ENCODE measurements around the gene MOG.

Gene MOG

DNA sequence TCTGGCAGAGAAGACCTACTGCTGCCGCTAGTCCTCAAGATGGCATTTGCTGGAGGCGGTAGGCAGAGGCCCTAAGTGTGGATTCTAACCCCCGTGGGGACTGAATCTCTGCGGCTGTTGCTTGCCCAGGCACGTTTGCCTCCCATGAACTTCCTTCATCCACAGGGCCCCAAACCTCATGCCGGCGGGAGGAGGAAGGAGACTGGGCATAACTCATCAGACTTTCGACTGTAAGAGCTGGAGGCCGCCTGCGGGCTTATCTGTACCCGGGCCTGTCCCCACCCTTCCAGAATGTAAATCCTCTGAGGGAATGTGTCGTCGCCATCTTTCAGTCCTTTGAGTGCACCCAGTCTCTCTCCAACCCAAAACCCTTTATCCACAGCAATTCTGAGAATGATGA, 23.1 kb downstream of the MOG start:
- Mint-ChIP-seq H3K27me3 (peaks cover 7% of the 10 kb centered on the region), H3K36me3 (ENCODE audit: low read depth) (no peaks in the 10 kb centered on the region), H3K4me3 (no peak overlapping the region), H3K4me1 (ENCODE audit: low read depth) (peaks cover 8% of the 10 kb centered on the region), H3K9me3 (no peaks in the 10 kb centered on the region), H3K27ac (no peak overlapping the region)

DNA sequence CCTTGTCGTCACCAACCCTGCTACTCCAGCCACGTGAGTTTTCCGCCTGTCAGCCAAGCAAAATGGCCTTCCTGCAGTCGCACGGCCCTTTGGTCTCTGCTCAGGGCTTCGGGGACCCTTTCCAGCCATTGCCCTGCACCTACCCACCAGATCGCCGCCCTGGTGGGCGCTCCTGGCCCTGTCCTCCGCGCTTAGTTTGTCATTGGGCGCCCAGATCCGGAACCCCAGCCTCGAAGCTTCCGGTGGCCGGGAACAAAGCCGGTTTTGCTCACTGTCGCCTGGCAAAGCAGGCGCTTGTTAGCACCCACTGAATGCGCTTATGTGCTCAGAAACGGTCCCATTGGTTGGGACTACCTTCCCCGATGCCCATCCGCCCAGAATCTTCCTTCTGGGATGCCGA, 23.5 kb downstream of the MOG start:
- Mint-ChIP-seq H3K4me1 (ENCODE audit: low read depth) (peaks cover 8% of the 10 kb centered on the region), H3K9me3 (no peaks in the 10 kb centered on the region), H3K27ac (no peak overlapping the region), H3K27me3 (peaks cover 7% of the 10 kb centered on the region), H3K4me3 (no peak overlapping the region), H3K36me3 (ENCODE audit: low read depth) (no peaks in the 10 kb centered on the region)

DNA sequence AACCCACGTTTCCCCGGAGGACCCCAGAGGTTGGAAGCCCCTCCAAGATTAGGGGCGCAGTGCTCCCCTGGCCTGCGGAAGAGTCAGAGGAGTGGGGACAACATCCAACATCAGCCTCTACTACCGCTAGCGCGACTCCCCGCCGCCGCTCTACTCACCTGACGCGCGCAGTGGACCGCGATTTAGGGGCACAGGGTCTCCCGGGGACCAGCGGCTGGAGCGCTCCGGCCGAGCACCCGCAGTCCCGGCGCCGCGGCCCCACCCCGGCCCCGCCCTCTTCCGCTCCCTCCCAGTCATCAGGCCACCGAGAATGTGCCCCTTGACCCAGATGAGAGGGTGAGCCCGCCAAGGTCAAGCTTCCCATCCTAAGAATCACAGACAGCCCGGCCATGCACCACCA, 24.0 kb downstream of the MOG start, which contains the start of gene ZFP57:
TSS of gene ZFP57 (minus strand) at position 249 of the 400 bp plus-strand sequence. CDS start 4,149 bp downstream, outside the sequence.
- peaks cover 7% of the 10 kb centered on the region for H3K27me3 Mint-ChIP-seq
- no peak within 1 kb of the TSS for H3K4me3 Mint-ChIP-seq
- no peaks in the 10 kb centered on the region for H3K36me3 Mint-ChIP-seq (ENCODE audit: low read depth)
- H3K9me3 Mint-ChIP-seq = no peaks in the 10 kb centered on the region
- H3K27ac Mint-ChIP-seq = no peak within 1 kb of the TSS
- H3K4me1 Mint-ChIP-seq (ENCODE audit: low read depth) = peaks cover 8% of the 10 kb centered on the region

DNA sequence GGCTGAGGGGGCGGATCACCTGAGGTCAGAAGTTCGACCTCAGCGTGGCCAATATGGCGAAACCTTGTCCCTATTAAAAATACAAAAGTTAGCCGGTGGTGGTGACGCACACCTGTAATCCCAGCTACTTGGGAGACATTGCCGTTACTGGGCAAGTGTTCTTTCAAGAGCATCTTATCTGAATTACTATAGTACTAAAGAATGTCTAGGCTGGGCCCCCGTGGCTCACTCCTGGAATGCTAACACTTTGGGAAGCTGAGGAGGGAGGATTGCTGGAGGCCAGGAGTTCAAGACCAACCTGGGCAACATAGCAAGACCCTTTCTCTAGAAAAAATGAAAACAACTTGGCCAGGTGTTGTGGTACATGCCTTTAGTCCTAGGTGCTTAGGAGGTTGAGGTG, 24.9 kb downstream of the MOG start:
- peaks cover 7% of the 10 kb centered on the region for H3K27me3 Mint-ChIP-seq
- peaks cover 4% of the 10 kb centered on the region for H3K4me1 Mint-ChIP-seq (ENCODE audit: low read depth)
- no peaks in the 10 kb centered on the region for H3K9me3 Mint-ChIP-seq
- no peak overlapping the region for H3K4me3 Mint-ChIP-seq
- H3K36me3 Mint-ChIP-seq (ENCODE audit: low read depth) = no peaks in the 10 kb centered on the region
- no peak overlapping the region for H3K27ac Mint-ChIP-seq

DNA sequence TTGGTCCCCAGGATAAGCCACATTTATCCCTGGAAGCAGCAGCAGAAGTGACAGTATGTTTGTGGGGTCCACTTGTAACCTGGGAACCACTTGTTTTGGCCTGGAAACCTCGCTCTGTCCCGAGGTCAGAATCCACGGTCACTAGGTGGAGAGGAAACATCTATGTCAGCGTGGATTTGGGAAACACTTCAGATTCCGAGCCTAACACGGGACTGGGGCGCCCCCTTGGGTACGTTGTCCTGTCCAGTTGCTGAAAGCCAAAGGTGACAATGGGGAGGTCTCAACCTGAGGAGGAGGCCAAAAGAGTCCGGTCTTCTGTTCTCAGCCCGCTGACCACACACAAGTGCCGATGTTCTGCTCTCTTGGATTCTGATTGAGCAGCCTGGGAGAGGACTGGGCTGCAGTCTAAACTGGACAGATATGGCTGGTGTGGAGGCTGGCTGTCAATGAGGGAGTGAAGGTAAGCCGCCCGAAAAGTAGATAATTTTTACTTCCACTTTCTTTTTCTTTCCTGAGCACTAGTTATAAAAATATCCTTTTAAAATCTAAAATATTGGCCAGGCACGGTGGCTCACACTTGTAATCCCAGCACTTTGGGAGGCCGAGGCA, 28.9 kb downstream of the MOG start:
- H3K36me3 Mint-ChIP-seq (ENCODE audit: low read depth) = no peaks in the 10 kb centered on the region
- H3K9me3 Mint-ChIP-seq = no peaks in the 10 kb centered on the region
- H3K27me3 Mint-ChIP-seq = peaks cover 5% of the 10 kb centered on the region
- no peak overlapping the region for H3K27ac Mint-ChIP-seq
- no peaks in the 10 kb centered on the region for H3K4me1 Mint-ChIP-seq (ENCODE audit: low read depth)
- no peak overlapping the region for H3K4me3 Mint-ChIP-seq

DNA sequence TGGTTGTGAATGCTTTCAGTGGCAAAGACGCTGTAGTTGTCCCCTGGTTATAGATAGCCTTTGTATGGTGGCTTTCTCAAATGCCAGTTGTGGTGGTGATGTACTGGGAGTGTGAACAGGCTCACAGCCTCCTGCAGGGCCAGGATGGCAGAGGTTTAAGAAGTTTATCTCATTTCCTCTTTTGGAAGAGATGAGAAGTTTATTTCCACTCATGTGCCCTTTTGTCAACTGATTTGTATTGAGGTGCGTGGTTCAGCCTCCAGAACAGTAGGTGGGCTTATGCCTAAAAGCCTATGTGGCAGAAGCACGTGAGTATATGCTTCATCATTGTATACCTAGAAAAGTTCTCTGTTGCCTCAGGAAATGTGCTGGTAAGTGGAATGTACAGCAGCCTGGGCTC, 37.7 kb downstream of the MOG start:
- Mint-ChIP-seq H3K36me3 (ENCODE audit: low read depth) (no peaks in the 10 kb centered on the region), H3K4me3 (no peak overlapping the region), H3K27ac (no peak overlapping the region), H3K4me1 (ENCODE audit: low read depth) (no peaks in the 10 kb centered on the region), H3K9me3 (peaks cover 3% of the 10 kb centered on the region), H3K27me3 (peaks cover 9% of the 10 kb centered on the region)

DNA sequence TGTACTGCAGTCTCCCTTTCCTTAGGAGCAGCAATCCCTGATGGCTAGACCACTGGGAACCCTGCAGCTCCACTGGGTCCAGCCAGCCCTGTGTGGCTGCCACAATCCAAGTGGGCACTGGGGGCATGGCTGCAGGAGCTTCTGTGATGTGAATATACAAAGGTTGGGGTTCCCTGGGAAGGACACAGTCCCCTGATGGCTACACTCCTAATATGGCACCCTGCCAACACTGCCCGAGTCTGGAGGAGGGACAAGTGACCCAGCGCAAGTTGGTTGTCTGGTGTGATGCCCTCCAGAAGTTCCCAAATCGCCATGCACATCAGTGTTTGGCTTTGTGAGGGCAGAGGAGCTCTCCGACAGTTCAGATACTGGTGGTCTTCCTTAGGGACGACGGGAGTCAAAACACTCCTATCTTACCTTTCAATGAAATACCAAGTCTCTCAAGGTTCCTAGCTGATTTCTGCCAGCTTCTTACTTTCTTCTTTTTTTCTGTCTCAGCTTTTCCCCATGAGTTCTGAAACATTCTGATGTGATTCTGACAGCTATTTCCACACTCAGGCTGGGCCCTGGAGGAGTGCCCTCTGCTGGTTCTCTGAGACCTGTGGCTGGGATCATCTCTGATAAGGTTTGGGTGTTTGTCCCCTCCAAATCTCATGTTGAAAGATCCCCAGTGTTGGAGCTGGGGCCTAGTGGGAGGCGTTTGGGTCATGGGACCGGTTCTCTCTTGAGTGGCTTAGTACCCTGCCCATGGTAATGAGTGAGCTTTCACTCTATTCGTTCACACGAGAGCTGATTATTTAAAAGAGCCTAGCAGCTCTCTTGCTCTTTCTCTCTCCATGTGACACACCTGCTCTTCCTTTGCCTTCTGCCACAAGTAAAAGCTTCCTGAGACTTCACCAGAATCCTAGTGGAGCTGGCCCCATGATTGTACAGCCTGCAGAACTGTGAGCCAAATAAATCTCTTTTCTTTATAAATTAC, 39.5 kb downstream of the MOG start:
- H3K4me1 Mint-ChIP-seq (ENCODE audit: low read depth) = no peaks in the 10 kb centered on the region
- H3K27me3 Mint-ChIP-seq = peaks cover 12% of the 10 kb centered on the region
- H3K4me3 Mint-ChIP-seq = no peak overlapping the region
- H3K36me3 Mint-ChIP-seq (ENCODE audit: low read depth) = no peaks in the 10 kb centered on the region
- H3K27ac Mint-ChIP-seq = no peak overlapping the region
- H3K9me3 Mint-ChIP-seq = peaks cover 3% of the 10 kb centered on the region

DNA sequence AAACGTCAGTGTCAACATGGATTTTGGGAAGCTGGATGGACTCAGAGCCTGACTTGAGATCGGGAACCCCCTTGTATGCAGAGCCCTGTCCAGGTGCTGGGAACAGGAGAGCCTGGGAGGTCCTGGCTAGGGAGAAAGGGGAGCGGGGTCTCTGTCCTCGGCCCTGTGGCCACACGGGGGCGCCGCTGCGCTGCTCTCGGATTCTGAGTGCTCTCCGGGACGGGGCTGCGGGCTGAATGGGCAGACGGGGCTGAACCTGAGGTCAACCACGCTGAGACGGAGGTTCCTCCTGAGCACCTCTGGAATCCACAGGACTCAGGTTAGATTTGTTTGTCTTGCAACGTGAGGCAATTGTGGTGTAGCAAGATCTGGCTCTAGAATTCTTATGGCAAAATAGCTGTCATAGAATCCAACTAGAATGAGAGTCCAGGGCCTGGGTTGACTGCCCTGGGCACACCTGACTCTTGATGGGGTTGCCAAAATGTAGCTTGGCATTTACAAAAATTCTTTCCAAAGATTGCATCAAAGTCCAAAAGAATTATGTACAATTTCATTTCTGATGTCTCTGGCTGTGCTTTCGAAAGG, 45.7 kb downstream of the MOG start:
- H3K9me3 Mint-ChIP-seq = no peaks in the 10 kb centered on the region
- no peak overlapping the region for H3K27ac Mint-ChIP-seq
- peaks cover 24% of the 10 kb centered on the region for H3K4me1 Mint-ChIP-seq (ENCODE audit: low read depth)
- H3K36me3 Mint-ChIP-seq (ENCODE audit: low read depth) = no peaks in the 10 kb centered on the region
- peaks cover 7% of the 10 kb centered on the region for H3K27me3 Mint-ChIP-seq
- no peak overlapping the region for H3K4me3 Mint-ChIP-seq

DNA sequence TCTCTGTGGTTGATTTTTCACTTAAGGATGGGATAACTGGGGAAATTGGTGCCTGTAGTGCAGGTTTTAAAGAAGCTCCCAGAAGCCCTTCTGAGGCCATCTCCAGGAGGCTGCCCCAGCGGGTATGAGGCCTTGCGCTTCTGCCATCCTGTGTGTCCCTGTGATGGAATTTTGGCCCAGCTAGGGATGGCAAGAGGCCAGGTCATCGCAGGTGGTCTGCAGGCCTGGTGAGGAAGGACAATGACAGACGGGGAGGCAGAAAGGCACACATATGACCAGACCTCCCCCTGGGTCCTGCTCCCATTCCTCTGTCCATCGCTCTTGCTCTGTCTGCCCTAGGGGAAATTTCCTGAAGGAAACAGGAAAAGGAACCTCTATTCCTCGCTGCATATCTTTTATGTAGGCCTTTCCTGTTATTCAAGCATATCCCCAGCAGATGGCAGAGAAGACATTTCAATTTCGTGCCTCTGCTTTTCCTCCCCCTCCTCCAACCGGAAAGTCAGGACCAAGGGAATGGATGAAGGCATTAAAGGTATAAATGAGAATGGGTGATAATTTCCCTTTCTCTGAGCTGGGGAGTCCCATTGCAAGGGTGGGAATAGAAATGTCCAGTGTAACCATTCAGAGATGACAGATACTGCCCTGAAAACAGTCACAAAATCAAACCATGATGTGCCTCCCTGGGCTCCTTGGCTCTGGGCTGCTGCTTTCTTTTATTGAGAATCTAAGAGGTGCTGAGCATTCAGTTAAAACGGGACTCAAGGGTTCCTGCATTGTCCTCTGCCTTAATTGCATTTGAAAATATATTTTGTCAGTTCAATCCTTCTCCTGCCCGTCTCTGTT, 48.7 kb downstream of the MOG start:
- Mint-ChIP-seq H3K4me3 (no peak overlapping the region), H3K9me3 (no peaks in the 10 kb centered on the region), H3K4me1 (ENCODE audit: low read depth) (peaks cover 53% of the 10 kb centered on the region), H3K27ac (peak overlapping the region; percentile 34), H3K27me3 (peaks cover 7% of the 10 kb centered on the region), H3K36me3 (ENCODE audit: low read depth) (no peaks in the 10 kb centered on the region)

DNA sequence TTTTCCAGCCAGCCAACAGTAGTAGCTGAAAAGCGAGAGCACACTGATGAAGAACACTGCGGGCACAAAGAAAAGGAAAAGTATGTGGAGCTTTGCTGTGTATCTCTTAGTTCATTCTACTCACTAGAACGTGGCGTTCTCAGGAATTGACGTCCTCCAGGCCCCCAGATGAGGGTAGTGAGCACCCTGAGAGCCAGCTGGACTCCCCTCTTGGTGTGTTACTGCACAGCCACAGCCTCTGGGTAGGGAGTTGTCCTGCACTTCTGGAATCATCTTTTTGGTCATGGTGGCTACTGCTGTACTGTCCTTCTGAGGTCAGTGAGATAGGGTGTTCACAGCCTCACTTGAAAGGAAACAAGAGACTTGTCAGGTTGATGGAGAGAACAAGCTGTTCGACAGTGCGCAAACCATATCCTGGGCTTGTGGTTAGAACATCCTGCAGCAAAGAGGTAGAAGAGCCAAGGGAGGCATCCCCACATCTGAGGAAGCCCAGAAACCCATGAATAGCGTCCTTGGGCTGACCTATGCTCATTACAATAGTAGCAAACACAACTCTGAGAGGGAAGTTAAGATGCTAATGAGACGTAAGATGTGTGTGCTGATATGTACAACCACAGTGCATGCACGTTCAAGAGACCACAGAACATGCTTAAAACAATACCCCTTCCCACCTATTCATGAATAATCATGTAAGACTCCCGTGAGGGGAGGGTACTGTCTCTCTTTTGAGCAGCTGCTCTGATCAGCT, 51.7 kb downstream of the MOG start:
- Mint-ChIP-seq H3K36me3 (ENCODE audit: low read depth) (no peaks in the 10 kb centered on the region), H3K27ac (peak overlapping the region; percentile 47), H3K9me3 (no peaks in the 10 kb centered on the region), H3K4me3 (peak overlapping the region; percentile 76), H3K4me1 (ENCODE audit: low read depth) (peaks cover 58% of the 10 kb centered on the region), H3K27me3 (peaks cover 4% of the 10 kb centered on the region)

DNA sequence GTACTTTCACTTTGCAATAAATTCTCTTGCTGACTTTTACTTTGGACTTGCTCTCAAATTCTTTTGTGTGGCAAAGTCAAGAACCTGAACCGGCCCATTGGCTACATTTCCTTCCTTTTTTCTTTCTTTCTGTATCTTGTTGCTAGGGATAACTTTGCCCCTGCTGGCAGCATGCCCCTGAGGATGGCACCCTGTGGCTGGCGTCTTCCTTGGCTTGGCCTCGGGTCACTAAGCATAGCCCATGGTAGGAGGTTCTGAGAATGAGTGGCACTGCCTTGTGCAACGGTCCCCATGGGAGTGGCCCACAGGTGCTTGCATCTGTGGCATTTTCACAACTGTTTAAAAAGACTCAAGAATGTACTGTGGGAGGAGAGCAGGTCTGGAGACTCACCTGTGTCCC, 52.3 kb downstream of the MOG start:
- Mint-ChIP-seq H3K36me3 (ENCODE audit: low read depth) (no peaks in the 10 kb centered on the region), H3K9me3 (no peaks in the 10 kb centered on the region), H3K27me3 (no peaks in the 10 kb centered on the region), H3K4me1 (ENCODE audit: low read depth) (peaks cover 58% of the 10 kb centered on the region), H3K4me3 (peak overlapping the region; percentile 76), H3K27ac (no peak overlapping the region)

DNA sequence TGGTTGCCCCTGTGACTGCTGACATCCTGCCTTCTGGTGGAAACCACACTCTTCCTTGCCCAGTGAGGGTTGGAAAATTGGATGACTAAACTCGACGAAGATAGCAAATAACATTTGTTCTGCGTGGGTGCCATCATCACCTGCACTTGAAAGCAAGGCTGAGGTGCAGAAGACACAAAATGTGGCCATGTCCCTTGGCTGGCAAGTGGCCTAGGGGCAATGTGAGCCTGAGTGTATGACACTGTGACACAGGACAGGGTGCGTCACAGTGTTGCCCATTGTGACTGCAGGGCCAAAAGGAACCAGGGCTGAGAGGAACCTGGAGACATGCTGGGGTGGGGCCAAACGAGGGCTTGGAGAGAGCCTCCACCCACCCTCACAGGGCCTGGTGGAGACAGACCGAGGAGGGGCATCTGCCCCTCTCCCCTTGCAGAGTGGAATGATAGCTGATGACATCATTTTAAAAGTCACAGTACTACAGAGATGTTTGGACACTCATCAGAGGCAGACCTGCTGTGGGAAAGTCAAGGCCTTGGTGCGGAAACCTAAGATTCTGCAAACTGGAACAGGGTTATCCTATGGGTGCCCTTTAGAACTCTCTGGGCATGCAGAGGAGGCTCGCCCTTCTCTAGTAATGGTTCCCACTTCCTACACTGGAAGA, 53.5 kb downstream of the MOG start:
- Mint-ChIP-seq H3K9me3 (no peaks in the 10 kb centered on the region), H3K4me1 (ENCODE audit: low read depth) (peaks cover 58% of the 10 kb centered on the region), H3K27me3 (no peaks in the 10 kb centered on the region), H3K4me3 (no peak overlapping the region), H3K36me3 (ENCODE audit: low read depth) (no peaks in the 10 kb centered on the region), H3K27ac (peak overlapping the region; percentile 38)

DNA sequence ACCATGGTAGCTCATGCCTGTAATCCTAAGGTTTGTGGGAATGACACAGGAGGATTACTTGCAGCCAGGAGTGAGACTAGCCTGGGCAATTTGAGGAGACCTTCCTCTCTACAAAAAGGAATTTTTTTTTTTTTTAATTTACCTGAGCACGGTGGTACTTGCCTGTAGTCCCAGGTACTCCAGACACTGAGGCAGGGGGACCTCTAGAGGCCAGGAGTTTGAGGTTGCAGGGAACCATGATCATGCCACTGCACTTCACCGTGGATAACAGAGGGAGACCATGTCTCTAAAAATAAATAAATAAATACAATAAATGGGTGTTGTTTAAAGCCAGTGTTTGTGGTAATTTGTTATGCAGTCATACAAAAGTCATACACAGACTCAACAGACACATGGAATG, 64.0 kb downstream of the MOG start:
- no peak overlapping the region for H3K27ac Mint-ChIP-seq
- H3K4me3 Mint-ChIP-seq = no peak overlapping the region
- H3K27me3 Mint-ChIP-seq = no peaks in the 10 kb centered on the region
- no peaks in the 10 kb centered on the region for H3K9me3 Mint-ChIP-seq
- peaks cover 34% of the 10 kb centered on the region for H3K4me1 Mint-ChIP-seq (ENCODE audit: low read depth)
- peaks cover 20% of the 10 kb centered on the region for H3K36me3 Mint-ChIP-seq (ENCODE audit: low read depth)

All from stimulated activated naive CD8-positive, alpha-beta T cell treated with anti-CD3 and anti-CD28 coated beads, Interleukin-15, Interleukin-2, amounts not matched to agents 100 ng/mL and 50 ng/mL, for 24 hours (primary cell).